ENCODE measurements around the gene NOC3L. TPM values are rescaled to one million over a fixed set of nuclear protein-coding genes. Genes with fewer than 3 reads are reported as not detected.

The NOC3L gene
- total and polyA plus RNA-seq, 9 of the 15 experiments (the other 6 are each of a cell fraction or from before 2014, with no cell fraction given), result 23.8 to 57.6 (median 32.6) TPM

DNA sequence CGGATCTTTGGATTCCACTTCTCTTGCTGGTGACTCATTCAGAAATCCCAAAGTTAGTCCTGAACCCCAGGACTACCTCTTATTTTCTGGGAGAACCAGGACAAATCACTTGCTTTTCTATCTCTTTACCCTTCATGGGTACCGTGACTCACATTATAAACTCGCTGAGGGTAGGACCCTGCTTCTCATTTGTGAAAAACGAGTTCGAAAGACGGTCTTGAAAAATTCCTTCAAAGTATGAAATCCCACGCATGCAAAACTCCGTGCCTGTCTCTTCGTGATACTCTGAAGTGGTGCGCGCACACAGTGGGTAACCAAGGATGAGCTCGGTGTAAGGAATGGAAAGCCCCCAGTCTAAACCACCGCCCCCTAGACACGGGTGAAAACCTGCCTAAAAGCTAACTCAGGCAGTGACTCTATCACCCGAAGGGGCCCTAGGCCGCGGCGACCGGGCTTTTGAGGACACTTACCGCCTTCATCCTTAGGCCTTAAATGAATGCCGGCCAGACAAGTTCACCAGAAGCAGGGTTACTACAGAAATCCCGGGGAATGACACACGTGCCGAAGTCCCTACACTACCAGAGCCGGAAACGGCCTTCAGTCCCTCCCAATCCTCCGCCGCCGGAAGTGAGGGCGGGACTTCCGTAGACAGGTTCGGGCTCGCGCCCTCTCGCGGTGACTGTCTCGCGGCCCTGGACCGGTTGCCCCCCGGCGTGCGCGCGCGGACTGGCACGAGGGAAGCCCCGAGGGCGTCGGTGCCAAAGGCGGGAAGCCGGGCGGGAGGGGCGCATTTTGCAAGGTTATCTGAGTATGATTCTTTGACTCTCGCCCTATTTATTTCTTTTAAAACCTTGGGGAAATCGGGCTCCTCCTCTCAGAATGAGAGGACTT is at the start of gene NOC3L (continued):
- TF ChIP-seq MAX (CRISPR knock-in tag; IDR thresholded peaks at IDR 0.05) (peak; percentile 94), TRIM25 (IDR thresholded peaks at IDR 0.05; ENCODE audit: borderline replicate concordance) (no peak), HMG20B (CRISPR knock-in tag; IDR thresholded peaks at IDR 0.05) (no peak), C11orf30 (IDR thresholded peaks at IDR 0.05; ENCODE audit: low read depth) (peak; percentile 35), E2F6 (IDR thresholded peaks at IDR 0.05; ENCODE audit: borderline replicate concordance in 1 of 2, extremely low read depth in 1 of 2, insufficient read depth in 1 of 2, insufficient read length in 1 of 2, low read depth in 1 of 2, low read length in 1 of 2, poor library complexity in 1 of 2, severe bottlenecking in 1 of 2) (peak; percentile 99 to 100)
- TF ChIP-seq, protein P1, sequence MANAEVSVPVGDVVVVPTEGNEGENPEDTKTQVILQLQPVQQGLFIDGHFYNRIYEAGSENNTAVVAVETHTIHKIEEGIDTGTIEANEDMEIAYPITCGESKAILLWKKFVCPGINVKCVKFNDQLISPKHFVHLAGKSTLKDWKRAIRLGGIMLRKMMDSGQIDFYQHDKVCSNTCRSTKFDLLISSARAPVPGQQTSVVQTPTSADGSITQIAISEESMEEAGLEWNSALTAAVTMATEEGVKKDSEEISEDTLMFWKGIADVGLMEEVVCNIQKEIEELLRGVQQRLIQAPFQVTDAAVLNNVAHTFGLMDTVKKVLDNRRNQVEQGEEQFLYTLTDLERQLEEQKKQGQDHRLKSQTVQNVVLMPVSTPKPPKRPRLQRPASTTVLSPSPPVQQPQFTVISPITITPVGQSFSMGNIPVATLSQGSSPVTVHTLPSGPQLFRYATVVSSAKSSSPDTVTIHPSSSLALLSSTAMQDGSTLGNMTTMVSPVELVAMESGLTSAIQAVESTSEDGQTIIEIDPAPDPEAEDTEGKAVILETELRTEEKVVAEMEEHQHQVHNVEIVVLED (CRISPR knock-in tag; IDR thresholded peaks at IDR 0.05), result no peak
- TF ChIP-seq, protein P2, sequence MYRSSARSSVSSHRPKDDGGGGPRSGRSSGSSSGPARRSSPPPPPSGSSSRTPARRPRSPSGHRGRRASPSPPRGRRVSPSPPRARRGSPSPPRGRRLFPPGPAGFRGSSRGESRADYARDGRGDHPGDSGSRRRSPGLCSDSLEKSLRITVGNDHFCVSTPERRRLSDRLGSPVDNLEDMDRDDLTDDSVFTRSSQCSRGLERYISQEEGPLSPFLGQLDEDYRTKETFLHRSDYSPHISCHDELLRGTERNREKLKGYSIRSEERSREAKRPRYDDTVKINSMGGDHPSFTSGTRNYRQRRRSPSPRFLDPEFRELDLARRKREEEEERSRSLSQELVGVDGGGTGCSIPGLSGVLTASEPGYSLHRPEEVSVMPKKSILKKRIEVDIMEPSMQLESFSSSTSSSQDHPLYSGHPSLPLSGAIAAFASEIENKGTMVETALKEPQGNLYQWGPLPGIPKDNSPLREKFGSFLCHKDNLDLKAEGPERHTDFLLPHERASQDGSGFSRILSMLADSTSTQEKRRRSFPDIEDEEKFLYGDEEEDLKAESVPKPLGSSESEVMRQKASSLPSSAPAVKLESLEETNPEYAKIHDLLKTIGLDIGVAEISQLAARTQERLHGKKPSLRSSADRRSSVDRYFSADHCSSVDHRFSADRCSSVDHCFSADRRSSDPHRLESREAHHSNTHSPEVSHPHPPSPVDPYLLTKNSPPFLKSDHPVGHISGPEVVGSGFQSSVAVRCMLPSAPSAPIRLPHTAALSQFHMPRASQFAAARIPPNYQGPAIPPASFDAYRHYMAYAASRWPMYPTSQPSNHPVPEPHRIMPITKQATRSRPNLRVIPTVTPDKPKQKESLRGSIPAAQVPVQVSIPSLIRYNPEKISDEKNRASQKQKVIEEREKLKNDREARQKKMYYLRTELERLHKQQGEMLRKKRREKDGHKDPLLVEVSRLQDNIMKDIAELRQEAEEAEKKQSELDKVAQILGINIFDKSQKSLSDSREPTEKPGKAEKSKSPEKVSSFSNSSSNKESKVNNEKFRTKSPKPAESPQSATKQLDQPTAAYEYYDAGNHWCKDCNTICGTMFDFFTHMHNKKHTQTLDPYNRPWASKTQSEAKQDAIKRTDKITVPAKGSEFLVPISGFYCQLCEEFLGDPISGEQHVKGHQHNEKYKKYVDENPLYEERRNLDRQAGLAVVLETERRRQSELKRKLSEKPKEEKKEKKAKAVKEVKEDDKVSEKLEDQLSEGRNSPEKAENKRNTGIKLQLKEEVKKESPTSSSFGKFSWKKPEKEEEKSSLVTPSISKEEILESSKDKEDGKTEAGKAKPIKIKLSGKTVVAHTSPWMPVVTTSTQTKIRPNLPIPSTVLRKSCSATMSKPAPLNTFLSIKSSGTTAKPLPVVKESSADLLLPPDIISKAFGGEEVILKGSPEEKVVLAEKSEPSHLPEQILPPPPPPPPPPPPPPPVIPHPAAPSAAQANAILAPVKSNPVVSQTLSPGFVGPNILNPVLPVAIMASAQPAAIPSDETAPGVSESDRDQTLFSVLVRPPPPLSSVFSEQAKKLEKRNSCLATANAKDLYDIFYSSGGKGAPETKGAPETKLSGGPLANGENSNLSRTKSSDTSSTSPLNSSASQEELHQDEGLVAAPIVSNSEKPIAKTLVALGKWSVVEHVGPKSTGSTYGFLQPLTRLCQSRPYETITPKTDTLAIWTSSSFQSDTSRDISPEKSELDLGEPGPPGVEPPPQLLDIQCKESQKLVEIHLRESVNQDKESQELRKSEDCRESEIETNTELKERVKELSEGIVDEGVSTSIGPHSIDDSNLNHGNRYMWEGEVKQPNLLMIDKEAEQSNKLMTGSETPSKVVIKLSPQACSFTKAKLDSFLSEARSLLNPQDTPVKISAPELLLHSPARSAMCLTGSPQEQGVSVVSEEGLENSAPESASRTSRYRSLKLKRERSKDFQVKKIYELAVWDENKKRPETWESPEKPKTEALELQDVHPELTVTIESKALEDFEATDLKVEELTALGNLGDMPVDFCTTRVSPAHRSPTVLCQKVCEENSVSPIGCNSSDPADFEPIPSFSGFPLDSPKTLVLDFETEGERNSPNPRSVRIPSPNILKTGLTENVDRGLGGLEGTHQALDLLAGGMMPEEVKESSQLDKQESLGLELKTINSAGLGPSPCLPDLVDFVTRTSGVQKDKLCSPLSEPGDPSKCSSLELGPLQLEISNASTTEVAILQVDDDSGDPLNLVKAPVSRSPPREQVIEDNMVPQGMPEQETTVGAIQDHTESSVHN (IDR thresholded peaks at IDR 0.05; ENCODE audit: borderline replicate concordance in 1 of 2, low read depth in 1 of 2), result no peak
- TF ChIP-seq, protein P3, sequence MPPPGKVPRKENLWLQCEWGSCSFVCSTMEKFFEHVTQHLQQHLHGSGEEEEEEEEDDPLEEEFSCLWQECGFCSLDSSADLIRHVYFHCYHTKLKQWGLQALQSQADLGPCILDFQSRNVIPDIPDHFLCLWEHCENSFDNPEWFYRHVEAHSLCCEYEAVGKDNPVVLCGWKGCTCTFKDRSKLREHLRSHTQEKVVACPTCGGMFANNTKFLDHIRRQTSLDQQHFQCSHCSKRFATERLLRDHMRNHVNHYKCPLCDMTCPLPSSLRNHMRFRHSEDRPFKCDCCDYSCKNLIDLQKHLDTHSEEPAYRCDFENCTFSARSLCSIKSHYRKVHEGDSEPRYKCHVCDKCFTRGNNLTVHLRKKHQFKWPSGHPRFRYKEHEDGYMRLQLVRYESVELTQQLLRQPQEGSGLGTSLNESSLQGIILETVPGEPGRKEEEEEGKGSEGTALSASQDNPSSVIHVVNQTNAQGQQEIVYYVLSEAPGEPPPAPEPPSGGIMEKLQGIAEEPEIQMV (tag; conservative IDR thresholded peaks at IDR 0.05; ENCODE audit: low read depth), result no peak
